HEK293 (cell line): ENCODE data around the gene TRAF2.

Experiments used
- BCL11A ChIP-seq: fragments of 450-650 bp; formaldehyde crosslinking; IDR thresholded peaks from 2 replicates; pipeline ENCODE4 v1.5.1; 2016; ENCODE audit warnings: low read depth, missing biosample characterization, missing genetic modification characterization
- KLF8 ChIP-seq: fragments of 450-650 bp; formaldehyde crosslinking; IDR thresholded peaks from 2 replicates; pipeline ENCODE4 v1.5.1; 2016; ENCODE audit warnings: missing biosample characterization, missing genetic modification characterization
- SETDB1 ChIP-seq: IDR thresholded peaks from one replicate; pipeline ENCODE4 v1.6.1; 2017; ENCODE audit warnings: mild to moderate bottlenecking, low read length, moderate library complexity, mixed read lengths; ENCODE audit not compliant: insufficient read length
- ZBTB48 ChIP-seq: fragments of 450-650 bp; formaldehyde crosslinking; IDR thresholded peaks from 2 replicates; pipeline ENCODE4 v1.5.1; 2016; ENCODE audit warnings: missing biosample characterization, missing genetic modification characterization
- ZFP69B ChIP-seq: fragments of 450-650 bp; formaldehyde crosslinking; IDR thresholded peaks from 2 replicates; pipeline ENCODE4 v1.5.1; 2016; ENCODE audit warnings: missing biosample characterization, missing genetic modification characterization
- ZNF146 ChIP-seq: fragments of 450-650 bp; formaldehyde crosslinking; IDR thresholded peaks from 2 replicates; pipeline ENCODE4 v1.5.1; 2016; ENCODE audit warnings: missing biosample characterization, missing genetic modification characterization
- ZNF274 ChIP-seq, 2 experiments: fragments of 200-500 bp in 1 of 2; fragments of 450-650 bp in 1 of 2; sonication (Bioruptor generic) in 1 of 2; formaldehyde crosslinking in 1 of 2; IDR thresholded peaks; 2 replicates each; pipeline versions ENCODE4 v1.5.1 to v1.6.1; 2014 to 2016; ENCODE audit warnings: borderline replicate concordance in 1 of 2, inconsistent platforms in 1 of 2, low read length in 1 of 2, missing biosample characterization in 1 of 2, missing genetic modification characterization in 1 of 2
- ZNF335 ChIP-seq: fragments of 450-650 bp; formaldehyde crosslinking; conservative IDR thresholded peaks from 2 replicates; pipeline ENCODE4 v1.5.1; 2016; ENCODE audit warnings: missing biosample characterization, missing genetic modification characterization
- ZNF416 ChIP-seq: fragments of 450-650 bp; formaldehyde crosslinking; IDR thresholded peaks from 2 replicates; pipeline ENCODE4 v1.5.1; 2016; ENCODE audit warnings: missing biosample characterization, missing genetic modification characterization
- ZNF501 ChIP-seq: fragments of 450-650 bp; formaldehyde crosslinking; IDR thresholded peaks from 2 replicates; pipeline ENCODE4 v1.5.1; 2016; ENCODE audit warnings: missing biosample characterization, missing genetic modification characterization
- ZNF555 ChIP-seq: fragments of 450-650 bp; formaldehyde crosslinking; conservative IDR thresholded peaks from 2 replicates; pipeline ENCODE4 v1.5.1; 2017; ENCODE audit warnings: missing biosample characterization, mild to moderate bottlenecking, missing genetic modification characterization, inconsistent platforms
- ZNF600 ChIP-seq: fragments of 450-650 bp; formaldehyde crosslinking; IDR thresholded peaks from 2 replicates; pipeline ENCODE4 v1.5.1; 2016; ENCODE audit warnings: missing biosample characterization, missing genetic modification characterization
- ZNF623 ChIP-seq: fragments of 450-650 bp; formaldehyde crosslinking; IDR thresholded peaks from 2 replicates; pipeline ENCODE4 v1.5.1; 2016; ENCODE audit warnings: missing biosample characterization, missing genetic modification characterization
- ZNF626 ChIP-seq: fragments of 450-650 bp; sonication (Bioruptor Pico); formaldehyde crosslinking; IDR thresholded peaks from 2 replicates; pipeline ENCODE4 v1.5.1; 2018; ENCODE audit warnings: missing biosample characterization, missing genetic modification characterization, inconsistent platforms
- ZNF654 ChIP-seq: fragments of 450-650 bp; formaldehyde crosslinking; IDR thresholded peaks from 2 replicates; pipeline ENCODE4 v1.5.1; 2016; ENCODE audit warnings: low read depth, missing biosample characterization, missing genetic modification characterization
- TF ChIP-seq, protein P1 (sequence below): fragments of 450-650 bp; formaldehyde crosslinking; IDR thresholded peaks from 2 replicates; pipeline ENCODE4 v1.5.1; 2016; ENCODE audit warnings: missing biosample characterization, missing genetic modification characterization
- TF ChIP-seq, protein P2 (sequence below): fragments of 450-650 bp; formaldehyde crosslinking; IDR thresholded peaks from 2 replicates; pipeline ENCODE4 v1.5.1; 2016; ENCODE audit warnings: missing biosample characterization, missing genetic modification characterization, borderline replicate concordance
- TF ChIP-seq, protein P3 (sequence below): fragments of 450-650 bp; formaldehyde crosslinking; IDR thresholded peaks from 2 replicates; pipeline ENCODE4 v1.5.1; 2016; ENCODE audit warnings: missing biosample characterization, missing genetic modification characterization
- TF ChIP-seq, protein P4 (sequence below): fragments of 450-650 bp; formaldehyde crosslinking; IDR thresholded peaks from 2 replicates; pipeline ENCODE4 v1.5.1; 2016; ENCODE audit warnings: missing biosample characterization, missing genetic modification characterization
- TF ChIP-seq, protein P5 (sequence below): fragments of 450-650 bp; formaldehyde crosslinking; IDR thresholded peaks from 2 replicates; pipeline ENCODE4 v1.5.1; 2016; ENCODE audit warnings: missing biosample characterization, missing genetic modification characterization, borderline replicate concordance
- TF ChIP-seq, protein P6 (sequence below): fragments of 450-650 bp; formaldehyde crosslinking; IDR thresholded peaks from 2 replicates; pipeline ENCODE4 v1.5.0; 2017; ENCODE audit warnings: missing biosample characterization, missing genetic modification characterization, borderline replicate concordance
- TF ChIP-seq, protein P7 (sequence below): fragments of 450-650 bp; formaldehyde crosslinking; IDR thresholded peaks from 2 replicates; pipeline ENCODE4 v1.5.1; 2017; ENCODE audit warnings: missing biosample characterization, missing genetic modification characterization

TRAF2 gene

DNA sequence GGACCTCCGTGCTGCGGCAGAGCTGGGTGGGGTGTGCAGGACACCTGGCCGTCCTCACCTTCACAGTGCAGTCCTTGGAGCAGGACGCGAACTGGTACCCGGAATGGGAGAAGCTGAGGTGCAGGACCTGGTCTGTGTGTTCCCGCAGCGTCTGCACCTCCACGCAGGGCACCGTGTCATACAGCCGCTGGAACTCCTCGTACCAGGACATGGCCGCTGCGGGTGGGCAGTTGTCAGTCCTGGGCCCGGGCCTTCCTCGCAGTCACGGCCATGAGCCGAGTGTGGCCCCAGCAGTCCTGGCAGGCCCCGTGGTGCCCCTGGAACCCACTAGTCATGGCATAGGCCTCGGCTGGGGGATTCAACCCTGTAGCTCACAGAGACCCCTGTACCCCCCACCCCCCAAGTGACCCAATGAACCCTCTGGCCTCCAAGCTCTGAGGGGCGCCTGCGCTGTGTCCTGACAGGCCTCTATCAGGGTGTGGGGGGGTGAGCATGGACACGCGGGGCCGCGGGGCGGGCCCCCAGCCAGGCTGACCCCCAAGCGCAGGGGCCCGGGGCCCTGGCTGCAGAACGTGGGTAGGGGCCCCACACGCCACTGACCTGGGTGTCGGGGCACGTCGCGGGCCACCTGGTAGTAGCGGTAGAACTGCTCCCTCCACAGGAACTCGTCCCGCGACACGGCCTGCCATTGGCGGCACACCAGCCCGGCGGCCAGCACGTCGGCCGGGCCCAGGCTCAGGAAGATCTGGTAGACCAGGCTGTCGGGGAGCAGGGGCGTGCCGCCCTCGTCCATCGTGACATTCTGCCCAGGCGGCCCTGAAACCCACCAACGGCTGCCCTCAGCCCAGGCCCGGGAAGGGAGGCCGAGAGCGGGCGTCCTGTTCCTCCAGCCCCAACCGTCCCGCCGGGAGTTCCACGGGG is 57.2 kb downstream of the TRAF2 start (continued):
- TF ChIP-seq, protein P1, sequence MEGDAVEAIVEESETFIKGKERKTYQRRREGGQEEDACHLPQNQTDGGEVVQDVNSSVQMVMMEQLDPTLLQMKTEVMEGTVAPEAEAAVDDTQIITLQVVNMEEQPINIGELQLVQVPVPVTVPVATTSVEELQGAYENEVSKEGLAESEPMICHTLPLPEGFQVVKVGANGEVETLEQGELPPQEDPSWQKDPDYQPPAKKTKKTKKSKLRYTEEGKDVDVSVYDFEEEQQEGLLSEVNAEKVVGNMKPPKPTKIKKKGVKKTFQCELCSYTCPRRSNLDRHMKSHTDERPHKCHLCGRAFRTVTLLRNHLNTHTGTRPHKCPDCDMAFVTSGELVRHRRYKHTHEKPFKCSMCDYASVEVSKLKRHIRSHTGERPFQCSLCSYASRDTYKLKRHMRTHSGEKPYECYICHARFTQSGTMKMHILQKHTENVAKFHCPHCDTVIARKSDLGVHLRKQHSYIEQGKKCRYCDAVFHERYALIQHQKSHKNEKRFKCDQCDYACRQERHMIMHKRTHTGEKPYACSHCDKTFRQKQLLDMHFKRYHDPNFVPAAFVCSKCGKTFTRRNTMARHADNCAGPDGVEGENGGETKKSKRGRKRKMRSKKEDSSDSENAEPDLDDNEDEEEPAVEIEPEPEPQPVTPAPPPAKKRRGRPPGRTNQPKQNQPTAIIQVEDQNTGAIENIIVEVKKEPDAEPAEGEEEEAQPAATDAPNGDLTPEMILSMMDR (tag by site-specific recombination) = peak; percentile 45
- TF ChIP-seq ZNF623 (tag by site-specific recombination) = no peak
- no peak for TF ChIP-seq ZNF626 (tag by site-specific recombination)
- no peak for TF ChIP-seq ZNF146 (tag by site-specific recombination)
- no peak for TF ChIP-seq ZBTB48 (tag by site-specific recombination)
- TF ChIP-seq, protein P2, sequence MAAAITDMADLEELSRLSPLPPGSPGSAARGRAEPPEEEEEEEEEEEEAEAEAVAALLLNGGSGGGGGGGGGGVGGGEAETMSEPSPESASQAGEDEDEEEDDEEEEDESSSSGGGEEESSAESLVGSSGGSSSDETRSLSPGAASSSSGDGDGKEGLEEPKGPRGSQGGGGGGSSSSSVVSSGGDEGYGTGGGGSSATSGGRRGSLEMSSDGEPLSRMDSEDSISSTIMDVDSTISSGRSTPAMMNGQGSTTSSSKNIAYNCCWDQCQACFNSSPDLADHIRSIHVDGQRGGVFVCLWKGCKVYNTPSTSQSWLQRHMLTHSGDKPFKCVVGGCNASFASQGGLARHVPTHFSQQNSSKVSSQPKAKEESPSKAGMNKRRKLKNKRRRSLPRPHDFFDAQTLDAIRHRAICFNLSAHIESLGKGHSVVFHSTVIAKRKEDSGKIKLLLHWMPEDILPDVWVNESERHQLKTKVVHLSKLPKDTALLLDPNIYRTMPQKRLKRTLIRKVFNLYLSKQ = no peak
- 0 out of 2 replicates have a peak, but pooled peaks have one; percentile 6 for TF ChIP-seq BCL11A (tag by site-specific recombination)
- TF ChIP-seq, protein P3, sequence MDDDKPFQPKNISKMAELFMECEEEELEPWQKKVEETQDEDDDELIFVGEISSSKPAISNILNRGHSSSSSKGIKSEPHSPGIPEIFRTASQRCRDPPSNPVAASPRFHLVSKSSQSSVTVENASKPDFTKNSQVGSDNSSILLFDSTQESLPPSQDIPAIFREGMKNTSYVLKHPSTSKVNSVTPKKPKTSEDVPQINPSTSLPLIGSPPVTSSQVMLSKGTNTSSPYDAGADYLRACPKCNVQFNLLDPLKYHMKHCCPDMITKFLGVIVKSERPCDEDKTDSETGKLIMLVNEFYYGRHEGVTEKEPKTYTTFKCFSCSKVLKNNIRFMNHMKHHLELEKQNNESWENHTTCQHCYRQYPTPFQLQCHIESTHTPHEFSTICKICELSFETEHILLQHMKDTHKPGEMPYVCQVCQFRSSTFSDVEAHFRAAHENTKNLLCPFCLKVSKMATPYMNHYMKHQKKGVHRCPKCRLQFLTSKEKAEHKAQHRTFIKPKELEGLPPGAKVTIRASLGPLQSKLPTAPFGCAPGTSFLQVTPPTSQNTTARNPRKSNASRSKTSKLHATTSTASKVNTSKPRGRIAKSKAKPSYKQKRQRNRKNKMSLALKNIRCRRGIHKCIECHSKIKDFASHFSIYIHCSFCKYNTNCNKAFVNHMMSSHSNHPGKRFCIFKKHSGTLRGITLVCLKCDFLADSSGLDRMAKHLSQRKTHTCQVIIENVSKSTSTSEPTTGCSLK (tag by site-specific recombination) = no peak
- no peak for TF ChIP-seq ZFP69B (tag by site-specific recombination)
- TF ChIP-seq ZNF600 (tag by site-specific recombination) = peak; percentile 70; the same call in 1 of the 2 replicates
- TF ChIP-seq, protein P4, sequence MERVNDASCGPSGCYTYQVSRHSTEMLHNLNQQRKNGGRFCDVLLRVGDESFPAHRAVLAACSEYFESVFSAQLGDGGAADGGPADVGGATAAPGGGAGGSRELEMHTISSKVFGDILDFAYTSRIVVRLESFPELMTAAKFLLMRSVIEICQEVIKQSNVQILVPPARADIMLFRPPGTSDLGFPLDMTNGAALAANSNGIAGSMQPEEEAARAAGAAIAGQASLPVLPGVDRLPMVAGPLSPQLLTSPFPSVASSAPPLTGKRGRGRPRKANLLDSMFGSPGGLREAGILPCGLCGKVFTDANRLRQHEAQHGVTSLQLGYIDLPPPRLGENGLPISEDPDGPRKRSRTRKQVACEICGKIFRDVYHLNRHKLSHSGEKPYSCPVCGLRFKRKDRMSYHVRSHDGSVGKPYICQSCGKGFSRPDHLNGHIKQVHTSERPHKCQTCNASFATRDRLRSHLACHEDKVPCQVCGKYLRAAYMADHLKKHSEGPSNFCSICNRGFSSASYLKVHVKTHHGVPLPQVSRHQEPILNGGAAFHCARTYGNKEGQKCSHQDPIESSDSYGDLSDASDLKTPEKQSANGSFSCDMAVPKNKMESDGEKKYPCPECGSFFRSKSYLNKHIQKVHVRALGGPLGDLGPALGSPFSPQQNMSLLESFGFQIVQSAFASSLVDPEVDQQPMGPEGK (tag by site-specific recombination) = peak; percentile 79
- TF ChIP-seq ZNF501 (tag by site-specific recombination) = 0 out of 2 replicates have a peak, but pooled peaks have one; percentile 23
- TF ChIP-seq, protein P5, sequence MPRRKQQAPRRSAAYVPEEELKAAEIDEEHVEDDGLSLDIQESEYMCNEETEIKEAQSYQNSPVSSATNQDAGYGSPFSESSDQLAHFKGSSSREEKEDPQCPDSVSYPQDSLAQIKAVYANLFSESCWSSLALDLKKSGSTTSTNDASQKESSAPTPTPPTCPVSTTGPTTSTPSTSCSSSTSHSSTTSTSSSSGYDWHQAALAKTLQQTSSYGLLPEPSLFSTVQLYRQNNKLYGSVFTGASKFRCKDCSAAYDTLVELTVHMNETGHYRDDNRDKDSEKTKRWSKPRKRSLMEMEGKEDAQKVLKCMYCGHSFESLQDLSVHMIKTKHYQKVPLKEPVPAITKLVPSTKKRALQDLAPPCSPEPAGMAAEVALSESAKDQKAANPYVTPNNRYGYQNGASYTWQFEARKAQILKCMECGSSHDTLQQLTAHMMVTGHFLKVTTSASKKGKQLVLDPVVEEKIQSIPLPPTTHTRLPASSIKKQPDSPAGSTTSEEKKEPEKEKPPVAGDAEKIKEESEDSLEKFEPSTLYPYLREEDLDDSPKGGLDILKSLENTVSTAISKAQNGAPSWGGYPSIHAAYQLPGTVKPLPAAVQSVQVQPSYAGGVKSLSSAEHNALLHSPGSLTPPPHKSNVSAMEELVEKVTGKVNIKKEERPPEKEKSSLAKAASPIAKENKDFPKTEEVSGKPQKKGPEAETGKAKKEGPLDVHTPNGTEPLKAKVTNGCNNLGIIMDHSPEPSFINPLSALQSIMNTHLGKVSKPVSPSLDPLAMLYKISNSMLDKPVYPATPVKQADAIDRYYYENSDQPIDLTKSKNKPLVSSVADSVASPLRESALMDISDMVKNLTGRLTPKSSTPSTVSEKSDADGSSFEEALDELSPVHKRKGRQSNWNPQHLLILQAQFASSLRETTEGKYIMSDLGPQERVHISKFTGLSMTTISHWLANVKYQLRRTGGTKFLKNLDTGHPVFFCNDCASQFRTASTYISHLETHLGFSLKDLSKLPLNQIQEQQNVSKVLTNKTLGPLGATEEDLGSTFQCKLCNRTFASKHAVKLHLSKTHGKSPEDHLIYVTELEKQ (tag by site-specific recombination) = no peak
- TF ChIP-seq ZNF555 (tag by site-specific recombination) = no peak
- peak; percentile 71 for TF ChIP-seq ZNF335 (tag by site-specific recombination)
- TF ChIP-seq, protein P6, sequence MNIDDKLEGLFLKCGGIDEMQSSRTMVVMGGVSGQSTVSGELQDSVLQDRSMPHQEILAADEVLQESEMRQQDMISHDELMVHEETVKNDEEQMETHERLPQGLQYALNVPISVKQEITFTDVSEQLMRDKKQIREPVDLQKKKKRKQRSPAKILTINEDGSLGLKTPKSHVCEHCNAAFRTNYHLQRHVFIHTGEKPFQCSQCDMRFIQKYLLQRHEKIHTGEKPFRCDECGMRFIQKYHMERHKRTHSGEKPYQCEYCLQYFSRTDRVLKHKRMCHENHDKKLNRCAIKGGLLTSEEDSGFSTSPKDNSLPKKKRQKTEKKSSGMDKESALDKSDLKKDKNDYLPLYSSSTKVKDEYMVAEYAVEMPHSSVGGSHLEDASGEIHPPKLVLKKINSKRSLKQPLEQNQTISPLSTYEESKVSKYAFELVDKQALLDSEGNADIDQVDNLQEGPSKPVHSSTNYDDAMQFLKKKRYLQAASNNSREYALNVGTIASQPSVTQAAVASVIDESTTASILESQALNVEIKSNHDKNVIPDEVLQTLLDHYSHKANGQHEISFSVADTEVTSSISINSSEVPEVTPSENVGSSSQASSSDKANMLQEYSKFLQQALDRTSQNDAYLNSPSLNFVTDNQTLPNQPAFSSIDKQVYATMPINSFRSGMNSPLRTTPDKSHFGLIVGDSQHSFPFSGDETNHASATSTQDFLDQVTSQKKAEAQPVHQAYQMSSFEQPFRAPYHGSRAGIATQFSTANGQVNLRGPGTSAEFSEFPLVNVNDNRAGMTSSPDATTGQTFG (tag by site-specific recombination) = no peak
- TF ChIP-seq, protein P7, sequence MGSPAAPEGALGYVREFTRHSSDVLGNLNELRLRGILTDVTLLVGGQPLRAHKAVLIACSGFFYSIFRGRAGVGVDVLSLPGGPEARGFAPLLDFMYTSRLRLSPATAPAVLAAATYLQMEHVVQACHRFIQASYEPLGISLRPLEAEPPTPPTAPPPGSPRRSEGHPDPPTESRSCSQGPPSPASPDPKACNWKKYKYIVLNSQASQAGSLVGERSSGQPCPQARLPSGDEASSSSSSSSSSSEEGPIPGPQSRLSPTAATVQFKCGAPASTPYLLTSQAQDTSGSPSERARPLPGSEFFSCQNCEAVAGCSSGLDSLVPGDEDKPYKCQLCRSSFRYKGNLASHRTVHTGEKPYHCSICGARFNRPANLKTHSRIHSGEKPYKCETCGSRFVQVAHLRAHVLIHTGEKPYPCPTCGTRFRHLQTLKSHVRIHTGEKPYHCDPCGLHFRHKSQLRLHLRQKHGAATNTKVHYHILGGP (tag by site-specific recombination) = no peak
- no peak for TF ChIP-seq ZNF416 (tag by site-specific recombination)
- TF ChIP-seq ZNF274 (IDR thresholded peaks at IDR 0.05; ENCODE audit: low read length) = no peak
- TF ChIP-seq ZNF274 (tag by site-specific recombination; IDR thresholded peaks at IDR 0.05; ENCODE audit: borderline replicate concordance) = no peak
- TF ChIP-seq ZNF654 (tag by site-specific recombination) = no peak
- TF ChIP-seq SETDB1 = no peak
- TF ChIP-seq KLF8 = peak; percentile 65; the same call in 1 of the 2 replicates
